GM18498 (cell line): ENCODE data around the gene PAWR.
"Not testable (repeated sequence)": the region's sequence is repeated elsewhere in the genome, so short reads cannot be mapped to it uniquely, and the experiment has no call there.

Experiments
- ATAC-seq: cut with Tn5 transposase; IDR thresholded peaks from one replicate; pipeline ENCODE4 v1.9.1; 2021; ENCODE audit warnings: mild to moderate bottlenecking, moderate library complexity; ENCODE audit not compliant: unreplicated experiment

PAWR gene

DNA sequence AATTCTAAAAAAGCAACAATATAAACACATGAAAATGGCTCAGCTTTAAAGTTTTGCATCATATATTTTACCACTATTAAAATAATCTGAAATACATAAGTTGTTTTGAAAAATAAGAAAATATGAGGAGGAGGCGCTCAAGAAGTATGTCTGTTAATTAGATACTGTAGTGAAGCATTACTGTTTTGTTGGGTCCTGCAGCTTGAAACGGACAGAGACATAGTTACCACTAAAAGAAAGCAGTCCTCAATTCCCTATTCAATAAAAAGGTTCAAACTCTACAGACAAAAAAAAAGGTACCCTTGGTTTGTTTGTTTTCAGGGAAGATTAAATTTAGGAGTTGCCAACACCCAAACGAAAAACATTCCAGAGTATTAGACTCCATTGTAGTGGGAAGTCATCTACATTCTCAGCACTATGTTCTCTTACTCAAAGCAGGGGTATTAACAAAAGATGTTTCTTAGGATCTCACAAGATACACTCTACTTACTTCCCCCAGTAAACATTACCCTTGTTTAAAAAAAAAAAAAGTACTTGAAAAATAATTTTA is 3.0 kb downstream of the PAWR start:
- no peak for ATAC-seq

GRCh38 chr12:79686171-79686570 is 4.6 kb downstream of the PAWR start:
- ATAC-seq: no peak

DNA sequence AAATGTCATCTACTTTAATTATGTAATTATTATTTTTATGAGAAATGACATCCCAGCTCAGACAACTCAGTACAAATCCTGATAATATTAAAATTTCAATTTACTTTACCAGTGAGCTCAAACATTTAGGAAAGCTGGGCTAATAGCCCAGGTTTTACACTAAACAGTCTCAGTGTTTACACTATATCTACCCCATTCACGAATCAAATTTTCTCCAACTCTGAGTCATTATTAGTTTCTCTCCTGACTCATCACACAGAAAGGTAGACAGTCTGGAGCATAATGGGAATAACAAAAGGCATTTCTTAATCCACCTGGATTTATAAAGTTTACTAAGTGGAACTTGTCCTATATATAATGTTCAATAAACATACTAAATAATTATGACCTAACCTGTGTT is 5.7 kb downstream of the PAWR start:
- ATAC-seq: no peak

DNA sequence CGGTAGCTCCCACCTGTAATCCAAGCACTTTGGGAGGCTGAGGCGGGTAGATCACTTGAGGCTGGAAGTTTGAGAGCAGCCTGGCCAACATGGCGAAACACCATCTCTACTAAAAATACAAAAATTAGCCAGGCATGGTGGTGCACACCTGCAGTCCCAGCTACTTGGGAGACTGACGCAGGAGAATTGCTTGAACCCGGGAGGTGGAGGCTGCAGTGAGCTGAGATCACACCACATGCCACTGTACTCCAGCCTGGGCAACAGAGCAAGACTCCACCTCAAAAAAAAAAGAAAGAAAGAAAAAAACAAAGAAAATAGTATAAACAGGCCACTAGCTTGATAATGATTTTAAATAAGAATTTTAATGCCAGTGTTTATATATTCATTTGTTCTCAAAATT is 6.4 kb downstream of the PAWR start:
- not testable (repeated sequence) for ATAC-seq

GRCh38 chr12:79682593-79682992 is 8.2 kb downstream of the PAWR start:
- no peak for ATAC-seq

DNA sequence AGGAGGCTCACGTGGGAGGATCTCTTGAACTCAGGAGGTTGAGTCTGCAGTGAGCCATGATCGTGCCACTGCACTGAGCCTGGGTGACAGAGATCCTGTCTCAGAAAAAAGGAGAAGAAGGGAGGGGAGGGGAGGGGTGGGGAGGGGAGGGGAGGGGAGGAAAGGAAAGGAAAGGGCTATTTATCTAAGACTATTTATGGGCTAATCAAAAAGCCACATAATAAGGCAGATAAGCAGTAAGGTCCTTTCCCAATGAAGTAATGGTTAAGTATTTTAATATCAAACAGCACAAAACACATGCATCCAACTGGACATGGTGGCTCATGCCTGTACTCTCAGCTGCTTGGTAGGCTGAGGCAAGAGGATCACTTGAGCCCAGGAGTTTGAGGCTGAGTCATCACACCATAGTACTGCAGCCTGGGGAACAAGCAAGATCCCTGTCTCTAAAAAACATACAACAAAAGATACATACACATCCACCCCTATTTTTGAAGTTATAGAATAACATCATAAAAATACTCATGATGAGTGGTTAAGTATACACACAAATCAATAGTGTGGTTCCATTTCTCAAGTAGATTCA is 9.7 kb downstream of the PAWR start:
- ATAC-seq: no peak

- ATAC-seq: no peak
Measured at GRCh38 chr12:79680051-79680450, 10.7 kb downstream of the PAWR start.

DNA sequence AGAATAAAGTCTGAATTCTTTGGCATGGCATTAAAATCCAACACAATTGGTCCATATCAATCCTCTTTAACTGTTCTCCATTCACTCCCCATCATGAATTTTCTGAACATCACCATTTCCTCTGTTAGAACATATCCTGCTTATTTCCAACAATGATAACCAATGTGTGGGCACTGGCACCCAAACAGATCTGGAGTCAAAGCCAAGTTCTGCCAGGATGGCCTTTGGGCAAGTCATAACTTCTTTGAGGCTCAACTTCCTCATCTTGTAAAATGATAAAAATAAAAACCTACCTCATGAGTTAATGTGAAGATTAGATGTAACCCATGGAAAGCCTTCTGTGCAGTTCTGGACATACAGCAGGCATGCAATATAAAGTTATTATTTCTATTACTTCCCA is 12.5 kb downstream of the PAWR start:
- no peak for ATAC-seq

GRCh38 chr12:79677672-79678071 is 13.1 kb downstream of the PAWR start:
- ATAC-seq: no peak

GRCh38 chr12:79676579-79676978 is 14.2 kb downstream of the PAWR start:
- no peak for ATAC-seq

DNA sequence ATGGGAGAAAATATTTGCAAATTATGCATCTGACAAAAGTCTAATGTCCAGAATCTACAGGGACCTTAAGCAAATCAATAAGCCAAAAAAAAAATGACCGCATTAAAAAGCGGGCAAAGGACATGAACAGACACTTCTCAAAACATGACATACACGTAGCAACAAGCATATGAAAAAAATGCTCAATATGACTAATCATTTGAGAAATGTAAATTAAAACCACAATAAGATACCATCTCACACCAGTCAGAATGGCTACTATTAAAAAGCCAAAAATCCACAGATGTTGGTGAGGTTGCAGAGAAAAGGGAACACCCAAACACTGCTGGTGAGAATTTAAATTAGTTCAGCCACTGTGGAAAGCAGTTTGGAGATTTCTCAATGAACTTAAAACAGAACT is 16.1 kb downstream of the PAWR start:
- no peak for ATAC-seq

DNA sequence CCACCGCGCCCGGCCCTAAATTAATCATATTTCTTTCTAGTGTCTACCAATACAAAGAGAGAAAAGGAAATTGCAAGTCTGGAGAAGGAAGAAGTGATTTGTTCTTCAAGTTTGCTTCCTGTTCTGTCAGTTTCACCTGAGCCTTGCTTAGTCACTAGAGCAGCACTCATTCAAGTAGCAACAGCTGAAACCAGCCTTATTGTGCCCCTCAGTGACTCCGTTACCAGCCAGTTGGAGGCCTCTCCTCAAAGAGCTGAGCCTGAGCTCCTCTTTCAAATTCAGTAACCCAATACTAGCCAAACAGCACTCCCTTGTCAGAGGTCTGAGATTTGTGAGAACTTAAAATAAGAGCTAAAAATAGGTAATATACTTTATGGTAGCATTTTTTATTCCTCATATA is 17.4 kb downstream of the PAWR start:
- no peak for ATAC-seq

- ATAC-seq: no peak
Measured at GRCh38 chr12:79668113-79668512, 22.7 kb downstream of the PAWR start.

- ATAC-seq: no peak
Measured at GRCh38 chr12:79665212-79665887, 25.4 kb downstream of the PAWR start.

DNA sequence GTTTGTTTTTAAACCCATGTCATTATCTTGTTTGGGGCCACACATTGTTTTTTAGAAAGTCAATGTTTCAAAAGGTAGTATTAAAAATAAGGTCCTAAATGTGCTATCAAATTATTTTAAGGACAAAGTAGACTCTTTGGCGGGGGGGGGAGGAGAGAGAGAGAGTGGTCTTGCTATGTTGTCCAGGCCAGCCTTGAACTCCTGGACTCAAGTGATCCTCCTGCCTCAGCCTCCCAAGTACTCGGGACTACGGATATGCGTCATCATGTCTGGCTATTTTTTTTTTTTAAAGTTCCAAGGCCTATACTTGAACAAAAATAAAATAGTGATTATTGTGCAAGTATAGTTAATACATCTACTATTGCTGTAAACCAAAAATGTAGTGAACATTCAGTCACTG is 26.2 kb downstream of the PAWR start:
- no peak for ATAC-seq

- no peak for ATAC-seq
Measured at GRCh38 chr12:79662046-79662811, 28.5 kb downstream of the PAWR start.

DNA sequence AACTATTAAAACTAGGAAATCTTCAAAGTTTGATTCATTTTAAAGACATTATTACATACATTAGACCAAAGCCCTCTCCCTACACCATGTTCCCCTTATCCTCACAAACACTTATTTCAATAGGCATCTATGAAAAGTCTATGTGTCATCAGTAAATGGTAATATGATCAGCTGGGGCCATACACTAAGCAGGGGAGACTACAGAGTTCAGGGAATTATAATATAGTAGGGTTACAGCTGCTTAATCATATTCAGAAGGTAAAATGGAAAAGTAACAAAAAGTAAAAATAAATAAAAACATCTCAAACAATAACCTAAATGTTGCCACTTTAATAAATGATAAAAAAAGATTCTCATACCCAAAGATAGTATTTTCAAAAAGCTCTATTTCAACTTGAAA is 29.1 kb downstream of the PAWR start:
- no peak for ATAC-seq

DNA sequence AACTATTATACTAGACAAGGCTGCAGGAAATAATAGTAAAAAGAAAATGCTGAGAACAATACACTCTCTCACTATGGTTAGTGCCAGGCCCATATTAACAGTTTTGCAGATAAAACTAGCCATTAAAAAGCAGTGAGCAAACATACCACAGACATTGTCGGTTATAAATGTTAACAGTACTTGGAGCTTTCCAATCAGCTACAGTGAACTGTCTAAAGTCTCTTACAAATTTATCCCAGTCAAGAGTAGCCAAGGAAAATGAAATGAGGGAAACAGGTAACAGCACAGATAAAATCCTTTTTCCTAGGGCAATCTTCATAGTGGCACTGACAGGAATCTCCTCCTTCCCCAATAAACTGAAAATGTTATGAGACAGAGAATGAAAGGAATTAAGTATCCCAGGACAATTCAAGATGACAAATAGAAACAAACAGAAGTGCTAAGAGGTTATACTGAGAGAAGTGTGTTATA is 30.8 kb downstream of the PAWR start:
- no peak for ATAC-seq

DNA sequence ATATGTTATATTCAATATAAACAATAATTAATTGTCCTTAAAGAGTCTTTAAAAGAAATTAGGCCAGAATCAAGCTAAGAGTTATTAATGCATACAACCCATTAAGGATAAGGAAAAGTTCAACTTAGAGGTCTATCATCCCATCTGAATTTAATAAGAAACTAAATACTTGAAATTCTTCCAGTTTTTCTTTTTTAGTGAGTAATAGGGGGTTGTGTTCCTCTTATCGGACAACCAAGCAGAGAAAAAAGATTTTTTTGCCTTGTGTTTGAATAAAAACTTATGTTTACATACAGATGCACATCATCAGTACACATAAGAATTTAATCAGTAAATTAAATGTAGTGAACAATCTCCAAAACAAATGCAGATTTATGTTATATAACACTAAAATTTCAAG is 32.5 kb downstream of the PAWR start:
- ATAC-seq: no peak

DNA sequence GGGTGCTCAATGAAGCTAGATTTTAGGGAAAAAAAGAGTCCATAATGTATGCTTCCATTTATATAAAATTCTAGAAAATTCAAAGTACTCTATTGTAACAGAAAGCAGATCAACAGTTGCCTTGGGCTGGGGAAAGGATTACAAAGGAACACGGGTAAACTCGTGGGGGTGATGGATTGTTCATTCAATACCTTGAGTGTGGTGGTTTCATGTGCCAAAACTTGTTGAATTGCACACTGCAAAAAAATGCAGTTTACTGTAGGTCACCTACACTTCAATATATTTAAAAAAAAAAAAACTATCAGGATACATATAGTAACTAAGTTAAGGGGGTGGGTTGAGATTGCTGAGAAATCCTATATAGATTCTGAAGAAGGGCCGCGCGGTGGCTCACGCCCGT is 33.6 kb downstream of the PAWR start:
- no peak for ATAC-seq

DNA sequence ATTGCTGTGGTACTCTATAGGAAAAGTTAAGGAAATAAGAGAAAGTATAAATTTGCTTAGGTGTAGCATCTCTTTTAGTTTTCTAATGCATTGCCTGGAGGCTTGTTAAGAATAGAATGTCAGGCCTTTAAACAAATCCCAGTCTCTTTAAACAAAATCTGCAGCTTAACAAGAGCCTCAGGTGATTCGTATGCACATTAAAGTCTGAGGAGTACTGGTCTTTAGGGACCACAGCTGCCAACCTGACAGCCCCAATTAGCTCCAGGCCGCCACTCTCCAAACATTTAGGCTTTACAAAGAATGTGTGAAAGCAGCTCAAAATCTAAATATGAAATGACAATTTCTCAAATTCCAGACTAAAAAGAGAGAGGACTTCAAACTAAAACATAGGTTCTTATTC is 35.7 kb downstream of the PAWR start:
- no peak for ATAC-seq

DNA sequence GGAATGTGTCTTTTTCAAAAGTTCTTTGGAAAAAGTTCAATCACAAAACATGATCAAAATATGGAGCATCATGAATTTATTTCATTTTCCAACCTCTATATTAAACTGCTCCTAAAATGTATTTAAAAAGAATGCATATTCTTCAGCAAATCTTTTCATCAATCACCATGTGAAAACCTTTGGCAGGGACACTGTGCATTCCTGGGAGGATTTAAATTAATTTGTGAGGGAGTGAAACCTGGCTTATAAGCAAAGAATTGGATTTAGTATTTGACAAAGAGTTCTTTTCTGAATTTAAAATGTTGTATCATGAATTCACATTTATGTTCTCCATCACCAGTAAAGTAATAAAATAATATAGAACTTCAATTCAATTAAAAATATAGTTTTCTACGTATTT is 38.2 kb downstream of the PAWR start:
- ATAC-seq: no peak
